HEK293 (cell line): ENCODE measurements around the gene JAKMIP1.

Experiments
- CTCF ChIA-PET: fragments of 350-600 bp; formaldehyde crosslinking; extraction: SDS; loops from one replicate; lab custom pipeline; 2021; ENCODE audit warnings: antibody characterized with exemption; lab: Yijun Ruan, JAX
- POLR2A ChIA-PET: fragments of 300-600 bp; formaldehyde crosslinking; extraction: SDS; loops from one replicate; lab custom pipeline; 2020; ENCODE audit warnings: antibody characterized with exemption, inconsistent platforms; lab: Yijun Ruan, JAX
- H3K27ac ChIP-seq: fragments of 200-500 bp; sonication (Bioruptor generic); 2 replicates; pipeline ENCODE4 v1.5.1; 2014; ENCODE audit warnings: low read depth, low read length, control low read depth, inconsistent platforms; ENCODE audit errors: extremely low read depth
- H3K36me3 ChIP-seq, 2 experiments: fragments of 200-500 bp in 1 of 2; sonication (Bioruptor generic) in 1 of 2; 1 replicate in 1 of 2; 2 replicates in 1 of 2; pipeline ENCODE4 v1.5.1; 2014 to 2017; ENCODE audit warnings: inconsistent platforms in 2 of 2, low read length in 2 of 2; ENCODE audit not compliant: control insufficient read depth in 2 of 2, insufficient read depth in 1 of 2
- H3K4me1 ChIP-seq: fragments of 200-500 bp; sonication (Bioruptor generic); 2 replicates; pipeline ENCODE4 v1.5.1; 2014; ENCODE audit warnings: mild to moderate bottlenecking, low read length, inconsistent platforms; ENCODE audit not compliant: control insufficient read depth, insufficient read depth
- H3K4me3 ChIP-seq: 2 replicates; pipeline ENCODE4 v1.5.1; 2011; ENCODE audit warnings: low read depth, mild to moderate bottlenecking, control low read depth, low read length, moderate library complexity
- H3K9me3 ChIP-seq: fragments of 200-500 bp; sonication (Bioruptor generic); 2 replicates; pipeline ENCODE4 v1.5.1; 2014; ENCODE audit warnings: low read depth, low read length, inconsistent platforms; ENCODE audit not compliant: control insufficient read depth, insufficient read depth
- KLF10 ChIP-seq: fragments of 450-650 bp; IDR thresholded peaks from 2 replicates; pipeline ENCODE4 v1.5.1; 2018; ENCODE audit warnings: missing biosample characterization, mild to moderate bottlenecking, missing genetic modification characterization
- KLF8 ChIP-seq: fragments of 450-650 bp; formaldehyde crosslinking; IDR thresholded peaks from 2 replicates; pipeline ENCODE4 v1.5.1; 2016; ENCODE audit warnings: missing biosample characterization, missing genetic modification characterization
- PRDM1 ChIP-seq: fragments of 450-650 bp; formaldehyde crosslinking; IDR thresholded peaks from 2 replicates; pipeline ENCODE4; 2016; ENCODE audit warnings: missing biosample characterization, missing genetic modification characterization
- PRDM6 ChIP-seq: fragments of 450-650 bp; formaldehyde crosslinking; IDR thresholded peaks from 2 replicates; pipeline ENCODE4 v1.5.1; 2017; ENCODE audit warnings: missing biosample characterization, missing genetic modification characterization
- TCF7L2 ChIP-seq: IDR thresholded peaks from 2 replicates; pipeline ENCODE4 v1.6.1; 2011; ENCODE audit warnings: low read depth, mild to moderate bottlenecking, inconsistent platforms, low read length, moderate library complexity, borderline replicate concordance
- TSHZ1 ChIP-seq: fragments of 450-650 bp; formaldehyde crosslinking; IDR thresholded peaks from 2 replicates; pipeline ENCODE4 v1.5.1; 2016; ENCODE audit warnings: missing biosample characterization, missing genetic modification characterization, borderline replicate concordance
- ZBTB21 ChIP-seq: fragments of 450-650 bp; formaldehyde crosslinking; IDR thresholded peaks from 2 replicates; pipeline ENCODE4 v1.5.1; 2017; ENCODE audit warnings: missing biosample characterization, missing genetic modification characterization
- ZBTB48 ChIP-seq: fragments of 450-650 bp; formaldehyde crosslinking; IDR thresholded peaks from 2 replicates; pipeline ENCODE4 v1.5.1; 2016; ENCODE audit warnings: missing biosample characterization, missing genetic modification characterization
- ZBTB49 ChIP-seq: fragments of 450-650 bp; formaldehyde crosslinking; IDR thresholded peaks from 2 replicates; pipeline ENCODE4 v1.5.1; 2016; ENCODE audit warnings: missing biosample characterization, missing genetic modification characterization, low read depth
- ZFP69B ChIP-seq: fragments of 450-650 bp; formaldehyde crosslinking; IDR thresholded peaks from 2 replicates; pipeline ENCODE4 v1.5.1; 2016; ENCODE audit warnings: missing biosample characterization, missing genetic modification characterization
- ZNF114 ChIP-seq: fragments of 450-650 bp; formaldehyde crosslinking; IDR thresholded peaks from 2 replicates; pipeline ENCODE4 v1.5.0; 2017; ENCODE audit warnings: missing biosample characterization, missing genetic modification characterization
- ZNF19 ChIP-seq: fragments of 450-650 bp; formaldehyde crosslinking; IDR thresholded peaks from 2 replicates; pipeline ENCODE4; 2016; ENCODE audit warnings: missing biosample characterization, missing genetic modification characterization, low read depth
- ZNF223 ChIP-seq: fragments of 450-650 bp; formaldehyde crosslinking; IDR thresholded peaks from 2 replicates; pipeline ENCODE4 v1.5.1; 2016; ENCODE audit warnings: missing biosample characterization, missing genetic modification characterization
- ZNF266 ChIP-seq: fragments of 450-650 bp; formaldehyde crosslinking; IDR thresholded peaks from 2 replicates; pipeline ENCODE4 v1.5.1; 2016; ENCODE audit warnings: missing biosample characterization, missing genetic modification characterization, low read depth
- ZNF324 ChIP-seq: fragments of 450-650 bp; formaldehyde crosslinking; IDR thresholded peaks from 2 replicates; pipeline ENCODE4 v1.5.1; 2016; ENCODE audit warnings: missing biosample characterization, missing genetic modification characterization
- ZNF391 ChIP-seq: fragments of 450-650 bp; formaldehyde crosslinking; IDR thresholded peaks from 2 replicates; pipeline ENCODE4 v1.5.1; 2016; ENCODE audit warnings: low read depth, missing biosample characterization, missing genetic modification characterization, borderline replicate concordance
- ZNF48 ChIP-seq: fragments of 450-650 bp; formaldehyde crosslinking; IDR thresholded peaks from 2 replicates; pipeline ENCODE4 v1.5.1; 2016; ENCODE audit warnings: missing biosample characterization, missing genetic modification characterization
- ZNF548 ChIP-seq: fragments of 450-650 bp; formaldehyde crosslinking; IDR thresholded peaks from 2 replicates; pipeline ENCODE4 v1.5.1; 2016; ENCODE audit warnings: missing biosample characterization, missing genetic modification characterization
- ZNF561 ChIP-seq: fragments of 450-650 bp; IDR thresholded peaks from 2 replicates; pipeline ENCODE4 v1.5.1; 2018; ENCODE audit warnings: missing biosample characterization, missing genetic modification characterization, borderline replicate concordance
- ZNF621 ChIP-seq: fragments of 450-650 bp; formaldehyde crosslinking; IDR thresholded peaks from 2 replicates; pipeline ENCODE4 v1.5.1; 2017; ENCODE audit warnings: missing biosample characterization, missing genetic modification characterization
- ZNF707 ChIP-seq: fragments of 450-650 bp; formaldehyde crosslinking; IDR thresholded peaks from 2 replicates; pipeline ENCODE4 v1.5.1; 2016; ENCODE audit warnings: missing biosample characterization, missing genetic modification characterization
- ZSCAN5A ChIP-seq: fragments of 450-650 bp; formaldehyde crosslinking; IDR thresholded peaks from 2 replicates; pipeline ENCODE4 v1.5.1; 2016; ENCODE audit warnings: missing biosample characterization, missing genetic modification characterization

The JAKMIP1 gene

GRCh38 chr4:6182376-6183280 lies 17.7 kb downstream of the JAKMIP1 start:
- Histone ChIP-seq H3K9me3 (no peaks in the 10 kb centered on the region), H3K27ac (no peak overlapping the region), H3K36me3 (no peaks in the 10 kb centered on the region), H3K4me3 (no peak overlapping the region), H3K4me1 (no peaks in the 10 kb centered on the region)
- CTCF ChIA-PET: no interaction called here
- POLR2A ChIA-PET: no interaction called here
- TF ChIP-seq ZFP69B (tag by site-specific recombination): no peak
- TF ChIP-seq ZNF391 (tag by site-specific recombination): no peak
- no peak for TF ChIP-seq ZBTB49 (tag by site-specific recombination)
- no peak for TF ChIP-seq TCF7L2
- TF ChIP-seq ZBTB21 (tag by site-specific recombination): no peak

- H3K9me3 ChIP-seq: no peaks in the 10 kb centered on the region
- no peaks in the 10 kb centered on the region for H3K4me1 ChIP-seq
- TF ChIP-seq ZNF114 (tag by site-specific recombination) (no peak), ZSCAN5A (tag by site-specific recombination) (no peak), ZNF48 (tag by site-specific recombination) (no peak), KLF8 (tag by site-specific recombination) (no peak), TSHZ1 (tag by site-specific recombination) (no peak), ZNF266 (tag by site-specific recombination) (no peak), ZBTB48 (tag by site-specific recombination) (no peak), ZNF324 (tag by site-specific recombination) (no peak), ZNF707 (tag by site-specific recombination) (no peak), ZNF19 (tag by site-specific recombination) (no peak), ZNF223 (tag by site-specific recombination) (no peak), ZNF561 (tag by site-specific recombination) (no peak), PRDM6 (no peak), ZNF548 (tag by site-specific recombination) (no peak), ZNF621 (tag by site-specific recombination) (no peak), KLF10 (no peak), PRDM1 (tag by site-specific recombination) (no peak)
- H3K36me3 ChIP-seq: no peaks in the 10 kb centered on the region
- H3K27ac ChIP-seq: no peak overlapping the region
- no peak overlapping the region for H3K4me3 ChIP-seq
- CTCF ChIA-PET: interaction anchor here (0.7 to 2.0 kb wide), 2 partner anchors 10 to 70 kb away, joined by 4 to 8 read pairs; no protein-coding TSS in a partner anchor
- POLR2A ChIA-PET: no interaction called here
These were observed 19.3 kb downstream of the JAKMIP1 start for GRCh38 chr4:6180841-6181631.
